Neural cell (in vitro differentiated cells): ENCODE data around the gene GFER.

Experiments
- EP300 ChIP-seq: fragments of 450-650 bp; conservative IDR thresholded peaks from 2 replicates; pipeline ENCODE4 v1.6.1; 2014; ENCODE audit warnings: antibody characterized with exemption, mild to moderate bottlenecking, moderate library complexity; ENCODE audit not compliant: poor library complexity, severe bottlenecking
- EZH2 ChIP-seq: fragments of 200-600, 300-800 bp; shearing (Covaris generic), sonication (generic); IDR thresholded peaks from 2 replicates; pipeline ENCODE4 v1.6.1; 2014; ENCODE audit warnings: antibody characterized with exemption, low read length, borderline replicate concordance, mild to moderate bottlenecking; ENCODE audit not compliant: insufficient read depth, poor library complexity, severe bottlenecking
- POLR2AphosphoS5 ChIP-seq: IDR thresholded peaks from 2 replicates; pipeline ENCODE4 v1.6.1; 2012
- RAD21 ChIP-seq: fragments of 450-650 bp; conservative IDR thresholded peaks from 2 replicates; pipeline ENCODE4 v1.6.1; 2014; ENCODE audit warnings: antibody characterized with exemption, mild to moderate bottlenecking, moderate library complexity
- REST ChIP-seq: IDR thresholded peaks from 2 replicates; pipeline ENCODE4 v1.6.1; 2012; ENCODE audit warnings: borderline replicate concordance
- SMC3 ChIP-seq: fragments of 450-650 bp; conservative IDR thresholded peaks from 2 replicates; pipeline ENCODE4 v1.6.1; 2014; ENCODE audit warnings: antibody characterized with exemption, mild to moderate bottlenecking, moderate library complexity; ENCODE audit not compliant: poor library complexity
- TAF1 ChIP-seq: IDR thresholded peaks from 2 replicates; pipeline ENCODE4 v1.6.1; 2012; ENCODE audit warnings: low read depth
- TF ChIP-seq, protein P1 (sequence below): fragments of 450-650 bp; IDR thresholded peaks from 2 replicates; pipeline ENCODE4 v1.5.1; 2014; ENCODE audit warnings: antibody characterized with exemption, mild to moderate bottlenecking, moderate library complexity; ENCODE audit not compliant: poor library complexity, severe bottlenecking

GRCh38 chr16:2002406-2003230, 18.6 kb downstream of the GFER start:
- TF ChIP-seq, protein P1, sequence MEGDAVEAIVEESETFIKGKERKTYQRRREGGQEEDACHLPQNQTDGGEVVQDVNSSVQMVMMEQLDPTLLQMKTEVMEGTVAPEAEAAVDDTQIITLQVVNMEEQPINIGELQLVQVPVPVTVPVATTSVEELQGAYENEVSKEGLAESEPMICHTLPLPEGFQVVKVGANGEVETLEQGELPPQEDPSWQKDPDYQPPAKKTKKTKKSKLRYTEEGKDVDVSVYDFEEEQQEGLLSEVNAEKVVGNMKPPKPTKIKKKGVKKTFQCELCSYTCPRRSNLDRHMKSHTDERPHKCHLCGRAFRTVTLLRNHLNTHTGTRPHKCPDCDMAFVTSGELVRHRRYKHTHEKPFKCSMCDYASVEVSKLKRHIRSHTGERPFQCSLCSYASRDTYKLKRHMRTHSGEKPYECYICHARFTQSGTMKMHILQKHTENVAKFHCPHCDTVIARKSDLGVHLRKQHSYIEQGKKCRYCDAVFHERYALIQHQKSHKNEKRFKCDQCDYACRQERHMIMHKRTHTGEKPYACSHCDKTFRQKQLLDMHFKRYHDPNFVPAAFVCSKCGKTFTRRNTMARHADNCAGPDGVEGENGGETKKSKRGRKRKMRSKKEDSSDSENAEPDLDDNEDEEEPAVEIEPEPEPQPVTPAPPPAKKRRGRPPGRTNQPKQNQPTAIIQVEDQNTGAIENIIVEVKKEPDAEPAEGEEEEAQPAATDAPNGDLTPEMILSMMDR: no peak
- no peak for TF ChIP-seq RAD21
- TF ChIP-seq SMC3: no peak
- TF ChIP-seq EZH2: no peak
- no peak for TF ChIP-seq REST
- TF ChIP-seq TAF1: no peak
- TF ChIP-seq POLR2AphosphoS5: no peak
- TF ChIP-seq EP300: no peak
